WERI-Rb-1 (cell line): ENCODE data around the gene TNS1.

Source experiments
- DNase-seq: peaks from one replicate; pipeline ENCODE4 v3.0.0-alpha.2; 2020
- H3K27ac ChIP-seq: fragments of 250-450 bp; sonication (Bioruptor Pico); 2 replicates; pipeline ENCODE4 v1.5.1; 2020; ENCODE audit warnings: mild to moderate bottlenecking, moderate library complexity
- H3K27me3 ChIP-seq: fragments of 250-450 bp; sonication (Bioruptor Pico); 2 replicates; pipeline ENCODE4 v1.5.1; 2021; ENCODE audit warnings: mild to moderate bottlenecking, low read depth, moderate library complexity; ENCODE audit not compliant: insufficient read depth, severe bottlenecking
- H3K36me3 ChIP-seq: fragments of 250-450 bp; sonication (Bioruptor Pico); 2 replicates; pipeline ENCODE4 v1.5.1; 2020; ENCODE audit warnings: mild to moderate bottlenecking, moderate library complexity
- H3K4me3 ChIP-seq: 2 replicates; pipeline ENCODE4 v1.5.1; 2011; ENCODE audit warnings: low read depth, mild to moderate bottlenecking, control low read depth, low read length
- H3K9me3 ChIP-seq: fragments of 250-450 bp; sonication (Bioruptor Pico); 2 replicates; pipeline ENCODE4 v1.5.1; 2021; ENCODE audit warnings: mild to moderate bottlenecking, moderate library complexity; ENCODE audit not compliant: severe bottlenecking
- TF ChIP-seq, protein P1 (sequence below): IDR thresholded peaks from 2 replicates; pipeline ENCODE4 v1.5.1; 2011; ENCODE audit warnings: low read depth, mild to moderate bottlenecking, control low read depth, inconsistent platforms, low read length

TNS1 gene

DNA sequence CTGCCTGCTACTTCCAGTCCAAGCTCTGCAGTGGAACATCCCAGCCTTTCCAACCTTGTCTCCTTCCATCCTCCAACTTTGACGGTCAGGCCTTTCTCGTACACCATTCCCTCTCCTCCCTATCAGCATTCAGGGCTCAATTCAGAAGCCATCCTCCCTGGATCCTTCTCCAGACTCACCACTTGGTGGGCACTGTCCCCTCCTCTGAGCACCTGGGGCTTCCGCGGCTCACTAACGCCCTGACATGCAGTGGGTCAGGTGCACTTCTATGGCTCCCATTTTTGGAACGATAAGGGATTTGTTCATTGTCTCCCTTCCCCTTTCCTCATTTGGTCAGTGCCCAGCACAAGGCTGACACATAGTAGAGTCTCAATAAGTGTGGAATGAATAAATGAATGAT lies 56.7 kb downstream of the TNS1 start:
- no peak overlapping the region for H3K4me3 ChIP-seq
- no peaks in the 10 kb centered on the region for H3K9me3 ChIP-seq
- H3K36me3 ChIP-seq, result no peaks in the 10 kb centered on the region
- no peak for DNase-seq
- no peaks in the 10 kb centered on the region for H3K27me3 ChIP-seq
- H3K27ac ChIP-seq, result no peak overlapping the region
- TF ChIP-seq, protein P1, sequence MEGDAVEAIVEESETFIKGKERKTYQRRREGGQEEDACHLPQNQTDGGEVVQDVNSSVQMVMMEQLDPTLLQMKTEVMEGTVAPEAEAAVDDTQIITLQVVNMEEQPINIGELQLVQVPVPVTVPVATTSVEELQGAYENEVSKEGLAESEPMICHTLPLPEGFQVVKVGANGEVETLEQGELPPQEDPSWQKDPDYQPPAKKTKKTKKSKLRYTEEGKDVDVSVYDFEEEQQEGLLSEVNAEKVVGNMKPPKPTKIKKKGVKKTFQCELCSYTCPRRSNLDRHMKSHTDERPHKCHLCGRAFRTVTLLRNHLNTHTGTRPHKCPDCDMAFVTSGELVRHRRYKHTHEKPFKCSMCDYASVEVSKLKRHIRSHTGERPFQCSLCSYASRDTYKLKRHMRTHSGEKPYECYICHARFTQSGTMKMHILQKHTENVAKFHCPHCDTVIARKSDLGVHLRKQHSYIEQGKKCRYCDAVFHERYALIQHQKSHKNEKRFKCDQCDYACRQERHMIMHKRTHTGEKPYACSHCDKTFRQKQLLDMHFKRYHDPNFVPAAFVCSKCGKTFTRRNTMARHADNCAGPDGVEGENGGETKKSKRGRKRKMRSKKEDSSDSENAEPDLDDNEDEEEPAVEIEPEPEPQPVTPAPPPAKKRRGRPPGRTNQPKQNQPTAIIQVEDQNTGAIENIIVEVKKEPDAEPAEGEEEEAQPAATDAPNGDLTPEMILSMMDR, result no peak

DNA sequence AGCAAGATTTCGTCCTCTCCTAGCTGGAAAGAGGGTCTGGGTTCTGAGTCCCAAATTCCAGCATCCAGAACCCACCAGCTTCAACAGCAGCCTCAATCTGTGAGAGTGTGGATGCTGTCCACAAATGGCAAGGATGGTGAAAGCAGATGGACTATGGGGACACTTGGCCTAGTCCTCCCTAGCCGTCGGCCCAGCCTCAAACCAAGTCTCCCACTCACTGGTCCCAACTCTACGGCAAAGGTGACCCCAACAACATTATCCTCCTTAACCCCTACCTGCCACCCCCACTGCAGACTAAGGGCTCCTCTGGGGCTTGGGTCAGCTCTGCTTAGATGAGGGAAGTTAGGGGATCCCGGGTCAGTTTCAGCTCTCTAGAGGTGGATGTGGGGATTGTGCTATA lies 57.3 kb downstream of the TNS1 start:
- Histone ChIP-seq H3K27ac (no peak overlapping the region), H3K9me3 (no peaks in the 10 kb centered on the region), H3K36me3 (no peaks in the 10 kb centered on the region), H3K4me3 (no peak overlapping the region), H3K27me3 (no peaks in the 10 kb centered on the region)
- TF ChIP-seq, protein P1, result no peak
- DNase-seq, result no peak

DNA sequence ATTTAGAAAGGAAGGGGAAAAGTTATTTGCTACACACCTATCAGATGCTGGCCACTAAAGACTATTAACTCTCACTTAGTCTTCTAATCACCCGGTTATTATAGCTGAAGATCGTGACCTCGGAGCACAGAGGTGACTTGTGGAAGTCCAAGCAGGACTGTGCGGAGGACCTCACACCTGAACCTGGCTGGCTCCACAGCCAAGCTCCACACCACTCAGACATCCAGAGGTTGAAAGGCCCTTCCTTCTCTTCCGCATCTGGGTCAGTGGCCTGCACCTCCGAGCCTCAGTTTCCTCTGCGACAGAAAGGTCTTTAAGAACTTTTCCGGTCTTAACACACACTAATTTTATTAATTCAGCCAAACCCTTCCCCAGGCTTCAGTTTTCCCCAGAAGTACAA lies 57.9 kb downstream of the TNS1 start:
- no peak for DNase-seq
- TF ChIP-seq, protein P1, result no peak
- H3K36me3 ChIP-seq, result no peaks in the 10 kb centered on the region
- no peak overlapping the region for H3K27ac ChIP-seq
- H3K9me3 ChIP-seq, result no peaks in the 10 kb centered on the region
- H3K27me3 ChIP-seq, result no peaks in the 10 kb centered on the region
- H3K4me3 ChIP-seq, result no peak overlapping the region

DNA sequence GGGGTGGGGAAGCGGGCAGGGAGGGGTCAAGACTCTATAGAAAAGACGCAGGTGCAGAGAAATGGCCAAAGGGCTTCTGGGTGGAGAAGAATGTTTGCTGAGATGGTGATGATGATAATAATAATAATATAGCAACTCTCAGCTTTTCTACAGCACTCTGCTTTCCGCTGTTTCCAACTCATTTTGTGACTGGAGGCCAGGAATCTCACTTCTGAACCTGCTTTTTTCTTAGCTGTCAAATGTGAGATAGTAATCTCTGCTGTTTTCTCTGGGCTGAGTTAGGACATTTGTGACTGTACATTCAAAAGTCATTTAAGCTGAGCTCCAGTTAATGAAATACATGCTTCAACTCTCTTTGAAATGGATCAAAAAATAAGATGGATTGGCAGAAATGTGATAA lies 58.4 kb downstream of the TNS1 start:
- no peak overlapping the region for H3K27ac ChIP-seq

DNA sequence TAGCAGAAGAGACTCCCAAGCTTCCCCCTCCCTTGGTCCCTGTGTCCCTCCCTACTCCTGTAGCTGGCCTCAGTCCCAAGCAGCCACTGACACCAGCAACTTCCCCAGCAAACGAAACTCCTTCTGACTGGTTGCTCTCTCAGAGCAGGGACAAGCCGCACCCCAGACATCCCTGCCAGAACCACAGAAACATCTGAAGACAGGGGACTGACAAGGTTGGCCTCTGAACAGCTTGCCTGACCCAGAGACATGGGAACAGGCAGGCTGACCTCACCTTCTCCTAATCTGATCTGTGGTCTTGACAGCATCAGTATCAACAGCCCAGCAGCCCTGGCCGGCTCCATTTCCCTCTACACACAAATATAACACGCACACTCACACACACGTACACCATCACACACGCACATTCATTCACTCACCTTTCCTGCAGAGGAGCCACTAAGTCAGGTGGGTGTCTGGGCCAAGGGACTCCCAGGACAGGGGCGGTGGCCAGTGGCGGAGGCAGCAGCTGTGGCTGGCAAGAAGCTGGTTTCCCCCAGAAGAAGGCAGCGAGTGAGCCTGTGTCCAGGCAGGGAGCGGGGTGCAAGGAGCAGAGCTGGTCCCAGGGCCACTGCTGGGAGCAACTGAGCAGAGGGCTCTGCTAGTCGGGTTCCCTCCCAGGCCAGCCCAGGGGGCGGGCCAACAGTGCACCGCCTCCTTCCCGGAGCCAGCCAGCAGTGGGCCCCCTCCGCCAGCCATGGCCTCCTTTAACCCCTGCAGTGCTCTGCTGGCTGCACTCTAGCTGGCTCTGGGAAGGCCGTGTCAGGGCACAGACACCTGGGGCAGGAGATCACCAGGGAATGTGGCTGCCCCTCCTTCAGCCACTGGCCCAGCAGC lies 59.1 kb downstream of the TNS1 start:
- Histone ChIP-seq H3K36me3 (no peaks in the 10 kb centered on the region), H3K4me3 (no peak overlapping the region), H3K27ac (no peak overlapping the region), H3K27me3 (no peaks in the 10 kb centered on the region), H3K9me3 (no peaks in the 10 kb centered on the region)
- TF ChIP-seq, protein P1, result peak; percentile 69
- peak; percentile 90 for DNase-seq

More for the DNA sequence above, 58.4 kb downstream of the TNS1 start:
- Histone ChIP-seq H3K27me3 (no peaks in the 10 kb centered on the region), H3K36me3 (no peaks in the 10 kb centered on the region), H3K4me3 (no peak overlapping the region), H3K9me3 (no peaks in the 10 kb centered on the region)
- DNase-seq, result no peak
- TF ChIP-seq, protein P1, result no peak
